H9 (cell line): Measurements from ENCODE around the gene KCNN3. TPM values are rescaled to one million over a fixed set of nuclear protein-coding genes. Genes with fewer than 3 reads are reported as not detected.

Experiments
- DNase-seq: peaks from one replicate; pipeline ENCODE4 v3.0.0-alpha.2; 2017
- H2AFZ ChIP-seq: one replicate; pipeline ENCODE4 v1.6.1; 2013; ENCODE audit warnings: mild to moderate bottlenecking, low read length, control low read depth, moderate library complexity
- H2AK5ac ChIP-seq: 2 replicates; pipeline ENCODE4 v1.6.1; 2013; ENCODE audit warnings: low read length, control low read depth, mixed read lengths; ENCODE audit not compliant: insufficient read length
- H2BK120ac ChIP-seq: one replicate; pipeline ENCODE4 v1.6.1; 2013; ENCODE audit warnings: low read depth, mild to moderate bottlenecking, low read length, control low read depth, inconsistent platforms; ENCODE audit not compliant: poor library complexity, severe bottlenecking
- H2BK12ac ChIP-seq: 2 replicates; pipeline ENCODE4 v1.6.1; 2013; ENCODE audit warnings: low read length, control low read depth, mixed read lengths, low read depth; ENCODE audit not compliant: insufficient read length
- H2BK15ac ChIP-seq: 2 replicates; pipeline ENCODE4 v1.6.1; 2013; ENCODE audit warnings: low read depth, low read length, control low read depth
- H2BK20ac ChIP-seq: one replicate; pipeline ENCODE4 v1.6.1; 2013; ENCODE audit warnings: low read depth, mild to moderate bottlenecking, low read length, control low read depth, inconsistent platforms; ENCODE audit not compliant: poor library complexity, severe bottlenecking
- H2BK5ac ChIP-seq: 2 replicates; pipeline ENCODE4 v1.6.1; 2013; ENCODE audit warnings: low read length, control low read depth, mixed read lengths; ENCODE audit not compliant: insufficient read length
- H3K14ac ChIP-seq: 2 replicates; pipeline ENCODE4 v1.6.1; 2013; ENCODE audit warnings: low read length, control low read depth; ENCODE audit not compliant: insufficient read depth
- H3K18ac ChIP-seq: 2 replicates; pipeline ENCODE4 v1.6.1; 2013; ENCODE audit warnings: low read depth, mild to moderate bottlenecking, mixed read lengths, low read length, control low read depth; ENCODE audit not compliant: insufficient read length
- H3K23ac ChIP-seq: 2 replicates; pipeline ENCODE4 v1.6.1; 2013; ENCODE audit warnings: low read length, control low read depth, mixed read lengths, low read depth; ENCODE audit not compliant: insufficient read length
- H3K23me2 ChIP-seq: 2 replicates; pipeline ENCODE4 v1.6.1; 2013; ENCODE audit warnings: low read depth, mild to moderate bottlenecking, mixed read lengths, low read length, control low read depth; ENCODE audit not compliant: insufficient read length, poor library complexity, severe bottlenecking
- H3K27ac ChIP-seq: 2 replicates; pipeline ENCODE4 v1.5.1; 2013; ENCODE audit warnings: low read length, control low read depth, mixed read lengths, low read depth; ENCODE audit not compliant: insufficient read length
- H3K27me3 ChIP-seq: 2 replicates; pipeline ENCODE4 v1.6.1; 2013; ENCODE audit warnings: low read length, control low read depth, inconsistent platforms; ENCODE audit not compliant: insufficient read depth
- H3K4ac ChIP-seq: 2 replicates; pipeline ENCODE4 v1.6.1; 2013; ENCODE audit warnings: low read depth, mild to moderate bottlenecking, control low read depth, inconsistent platforms, low read length, moderate library complexity
- H3K4me1 ChIP-seq: 2 replicates; pipeline ENCODE4 v1.6.1; 2013; ENCODE audit warnings: low read length, control low read depth, inconsistent platforms; ENCODE audit not compliant: insufficient read depth
- H3K4me2 ChIP-seq: 2 replicates; pipeline ENCODE4 v1.6.1; 2013; ENCODE audit warnings: low read length, control low read depth, mixed read lengths; ENCODE audit not compliant: insufficient read length, insufficient read depth
- H3K56ac ChIP-seq: 2 replicates; pipeline ENCODE4 v1.6.1; 2013; ENCODE audit warnings: low read depth, mild to moderate bottlenecking, mixed read lengths, low read length, control low read depth; ENCODE audit not compliant: insufficient read length
- H3K79me1 ChIP-seq: 2 replicates; pipeline ENCODE4 v1.6.1; 2013; ENCODE audit warnings: low read depth, mild to moderate bottlenecking, moderate library complexity, low read length, control low read depth, inconsistent platforms; ENCODE audit not compliant: insufficient read depth, poor library complexity, severe bottlenecking
- H3K79me2 ChIP-seq: 2 replicates; pipeline ENCODE4 v1.6.1; 2013; ENCODE audit warnings: low read length, control low read depth, inconsistent platforms; ENCODE audit not compliant: insufficient read depth
- H3K9ac ChIP-seq: 2 replicates; pipeline ENCODE4 v1.6.1; 2013; ENCODE audit warnings: low read length, control low read depth, mixed read lengths; ENCODE audit not compliant: insufficient read length; ENCODE audit errors: extremely low read depth
- H3K9me3 ChIP-seq: one replicate; pipeline ENCODE4 v1.6.1; 2013; ENCODE audit warnings: low read depth, low read length, inconsistent platforms; ENCODE audit not compliant: control insufficient read depth
- H3T11ph ChIP-seq: one replicate; pipeline ENCODE4 v1.6.1; 2013; ENCODE audit warnings: mild to moderate bottlenecking, low read length, control low read depth, inconsistent platforms
- H4K20me1 ChIP-seq: one replicate; pipeline ENCODE4 v1.6.1; 2013; ENCODE audit not compliant: control insufficient read depth, insufficient read length, insufficient read depth
- H4K5ac ChIP-seq: 2 replicates; pipeline ENCODE4 v1.6.1; 2013; ENCODE audit warnings: low read depth, mild to moderate bottlenecking, mixed read lengths, low read length, control low read depth; ENCODE audit not compliant: insufficient read length
- H4K8ac ChIP-seq: replicated peaks from 2 replicates; pipeline ENCODE4 v1.6.1; 2013; ENCODE audit warnings: low read length, control low read depth, mixed read lengths, low read depth; ENCODE audit not compliant: insufficient read length
- H4K91ac ChIP-seq: 2 replicates; pipeline ENCODE4 v1.6.1; 2013; ENCODE audit warnings: low read depth, mild to moderate bottlenecking, moderate library complexity, mixed read lengths, low read length, control low read depth; ENCODE audit not compliant: insufficient read length
- H3K27ac Mint-ChIP-seq, 3 experiments: 2 replicates in 2 of 3; 3 replicates in 1 of 3; pipeline ENCODE4 v1.8.0; 2020 to 2021; ENCODE audit warnings: mixed read lengths in 3 of 3, mild to moderate bottlenecking in 1 of 3, moderate library complexity in 1 of 3
- H3K27me3 Mint-ChIP-seq: 2 replicates; pipeline ENCODE4 v1.8.0; 2021; ENCODE audit warnings: low read depth, mild to moderate bottlenecking, moderate library complexity, mixed read lengths
- H3K36me3 Mint-ChIP-seq, 3 experiments: 2 replicates in 2 of 3; 3 replicates in 1 of 3; pipeline ENCODE4 v1.8.0; 2020 to 2021; ENCODE audit warnings: low read depth in 3 of 3, mixed read lengths in 3 of 3; ENCODE audit not compliant: insufficient read depth in 1 of 3
- H3K4me1 Mint-ChIP-seq, 2 experiments: 2 replicates each; pipeline ENCODE4 v1.8.0; 2020; ENCODE audit warnings: mixed read lengths in 2 of 2
- H3K4me3 Mint-ChIP-seq, 2 experiments: 2 replicates in 1 of 2; 3 replicates in 1 of 2; pipeline ENCODE4 v1.8.0; 2020 to 2021; ENCODE audit warnings: mild to moderate bottlenecking in 2 of 2, mixed read lengths in 2 of 2, moderate library complexity in 1 of 2
- H3K9me3 Mint-ChIP-seq, 2 experiments: 2 replicates in 1 of 2; 3 replicates in 1 of 2; pipeline ENCODE4 v1.8.0; 2020; ENCODE audit warnings: mild to moderate bottlenecking in 2 of 2, mixed read lengths in 2 of 2, moderate library complexity in 1 of 2
- WGBS: extraction: QIAGEN DNeasy Blood & Tissue Kit; methylation state at CpG from one replicate; pipeline ENCODE4 v1.1.7; 2013; ENCODE audit warnings: missing lambda C conversion rate, low lambda C conversion rate, mixed read lengths; ENCODE audit not compliant: insufficient read length; ENCODE audit errors: extremely low coverage; 5-methylcytosine and 5-hydroxymethylcytosine counted together
- total RNA-seq: library from RNA; stranded (reverse); gene quantifications from 2 replicates; pipeline ENCODE4 v1.2.1, GENCODE V29; 2021
- TF ChIP-seq, protein P1 (sequence below): fragments of 200-600 bp; sonication (generic); conservative IDR thresholded peaks from 3 replicates; pipeline ENCODE4 v1.8.0; 2021; ENCODE audit warnings: antibody characterized with exemption, mild to moderate bottlenecking

KCNN3 gene
- total RNA-seq, 1 experiment from 2014 or later = 0.83 TPM

DNA sequence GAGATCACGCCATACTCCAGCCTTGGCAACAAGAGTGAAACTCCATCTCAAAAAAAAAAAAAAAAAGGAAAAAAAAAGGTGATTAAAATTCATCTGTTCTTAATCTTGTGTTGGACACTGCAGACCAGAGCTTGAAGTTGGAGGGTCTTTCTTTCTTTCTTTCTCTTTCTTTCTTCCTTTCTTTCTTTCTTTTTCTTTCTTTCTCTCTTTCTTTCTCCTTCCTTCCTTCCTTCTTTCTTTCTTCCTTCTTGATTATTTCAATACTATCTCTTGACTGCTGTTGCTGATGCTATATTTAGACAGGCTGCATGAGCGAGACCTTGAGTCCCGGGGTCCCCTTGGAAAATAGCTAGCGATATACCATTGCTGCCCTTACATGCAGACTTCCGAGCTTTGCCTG, 154.7 kb downstream of the KCNN3 start:
- H3K4me1 Mint-ChIP-seq = peaks cover 10 to 11% of the 10 kb centered on the region in 2 experiments
- H3K27ac ChIP-seq = no peak overlapping the region
- no peak overlapping the region for H3K23ac ChIP-seq
- H3K14ac ChIP-seq = no peak overlapping the region
- H3T11ph ChIP-seq = no peak overlapping the region
- no peak overlapping the region for H3K4ac ChIP-seq
- no peaks in the 10 kb centered on the region for H3K79me2 ChIP-seq
- H3K9me3 ChIP-seq = no peaks in the 10 kb centered on the region
- no peak overlapping the region for H2BK5ac ChIP-seq
- H3K9me3 Mint-ChIP-seq = no peaks in the 10 kb centered on the region
- no peaks in the 10 kb centered on the region for H3K79me1 ChIP-seq
- no peaks in the 10 kb centered on the region for H4K20me1 ChIP-seq
- no peak overlapping the region for H2BK12ac ChIP-seq
- H2BK15ac ChIP-seq = no peak overlapping the region
- H2AK5ac ChIP-seq = no peak overlapping the region
- H3K4me3 Mint-ChIP-seq = no peak overlapping the region
- no CpG with 5 or more reads among the region's 5 CpGs for WGBS
- no peak overlapping the region for H2AFZ ChIP-seq
- no peak overlapping the region for H4K5ac ChIP-seq
- no peak overlapping the region for H3K27ac Mint-ChIP-seq
- H3K27me3 ChIP-seq = no peaks in the 10 kb centered on the region
- H3K56ac ChIP-seq = no peak overlapping the region
- TF ChIP-seq, protein P1, sequence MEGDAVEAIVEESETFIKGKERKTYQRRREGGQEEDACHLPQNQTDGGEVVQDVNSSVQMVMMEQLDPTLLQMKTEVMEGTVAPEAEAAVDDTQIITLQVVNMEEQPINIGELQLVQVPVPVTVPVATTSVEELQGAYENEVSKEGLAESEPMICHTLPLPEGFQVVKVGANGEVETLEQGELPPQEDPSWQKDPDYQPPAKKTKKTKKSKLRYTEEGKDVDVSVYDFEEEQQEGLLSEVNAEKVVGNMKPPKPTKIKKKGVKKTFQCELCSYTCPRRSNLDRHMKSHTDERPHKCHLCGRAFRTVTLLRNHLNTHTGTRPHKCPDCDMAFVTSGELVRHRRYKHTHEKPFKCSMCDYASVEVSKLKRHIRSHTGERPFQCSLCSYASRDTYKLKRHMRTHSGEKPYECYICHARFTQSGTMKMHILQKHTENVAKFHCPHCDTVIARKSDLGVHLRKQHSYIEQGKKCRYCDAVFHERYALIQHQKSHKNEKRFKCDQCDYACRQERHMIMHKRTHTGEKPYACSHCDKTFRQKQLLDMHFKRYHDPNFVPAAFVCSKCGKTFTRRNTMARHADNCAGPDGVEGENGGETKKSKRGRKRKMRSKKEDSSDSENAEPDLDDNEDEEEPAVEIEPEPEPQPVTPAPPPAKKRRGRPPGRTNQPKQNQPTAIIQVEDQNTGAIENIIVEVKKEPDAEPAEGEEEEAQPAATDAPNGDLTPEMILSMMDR = no peak
- no peak overlapping the region for H4K8ac ChIP-seq
- H3K4me2 ChIP-seq = no peak overlapping the region
- no peak overlapping the region for H2BK20ac ChIP-seq
- no peak for DNase-seq
- H3K36me3 Mint-ChIP-seq = no peaks in the 10 kb centered on the region
- no peak overlapping the region for H2BK120ac ChIP-seq
- H3K4me1 ChIP-seq = no peaks in the 10 kb centered on the region
- no peak overlapping the region for H3K18ac ChIP-seq
- H4K91ac ChIP-seq = no peak overlapping the region
- peaks cover 2% of the 10 kb centered on the region; the same call in 1 of the 2 replicates for H3K27me3 Mint-ChIP-seq
- H3K23me2 ChIP-seq = no peaks in the 10 kb centered on the region
- H3K9ac ChIP-seq = no peak overlapping the region
